Superior temporal gyrus (tissue), 1 donor: ENCODE data around the gene TGFBR2.
"Not testable (repeated sequence)": the region's sequence is repeated elsewhere in the genome, so short reads cannot be mapped to it uniquely, and the experiment has no call there.

Experiments used
- DNase-seq: peaks from one replicate; pipeline ENCODE4 v3.0.0-alpha.2; 2016; ENCODE audit errors: extremely low spot score

Gene TGFBR2

GRCh38 chr3:30619318-30619717 lies 12.9 kb downstream of the TGFBR2 start:
- no peak for DNase-seq

- DNase-seq = no peak
Observed at GRCh38 chr3:30620402-30621360, 14.3 kb downstream of the TGFBR2 start.

- DNase-seq = no peak
Observed at GRCh38 chr3:30621576-30621975, 15.2 kb downstream of the TGFBR2 start.

- no peak for DNase-seq
Observed at GRCh38 chr3:30622047-30622545, 15.7 kb downstream of the TGFBR2 start.

GRCh38 chr3:30622790-30623189 lies 16.4 kb downstream of the TGFBR2 start:
- no peak for DNase-seq

- DNase-seq = no peak
Observed at GRCh38 chr3:30623351-30623750, 16.9 kb downstream of the TGFBR2 start.

- DNase-seq = not testable (repeated sequence)
Observed at GRCh38 chr3:30624480-30624879, 18.1 kb downstream of the TGFBR2 start.

- DNase-seq = no peak
Observed at GRCh38 chr3:30625541-30626438, 19.4 kb downstream of the TGFBR2 start.

GRCh38 chr3:30626443-30627180 lies 20.2 kb downstream of the TGFBR2 start:
- no peak for DNase-seq

GRCh38 chr3:30628205-30628900 lies 22.0 kb downstream of the TGFBR2 start:
- no peak for DNase-seq

GRCh38 chr3:30628901-30629590 lies 22.6 kb downstream of the TGFBR2 start:
- no peak for DNase-seq

- no peak for DNase-seq
Observed at GRCh38 chr3:30629746-30630145, 23.3 kb downstream of the TGFBR2 start.

GRCh38 chr3:30630238-30631030 lies 24.0 kb downstream of the TGFBR2 start:
- DNase-seq = no peak

- no peak for DNase-seq
Observed at GRCh38 chr3:30631243-30631904, 25.0 kb downstream of the TGFBR2 start.

GRCh38 chr3:30632065-30632464 lies 25.7 kb downstream of the TGFBR2 start:
- DNase-seq = no peak

- no peak for DNase-seq
Observed at GRCh38 chr3:30632521-30632920, 26.1 kb downstream of the TGFBR2 start.

GRCh38 chr3:30633718-30634117 lies 27.3 kb downstream of the TGFBR2 start:
- no peak for DNase-seq

- no peak for DNase-seq
Observed at GRCh38 chr3:30634761-30635735, 28.6 kb downstream of the TGFBR2 start.
